22Rv1 (cell line): ENCODE data around the gene STARD10.

Experiments
- H3K27ac ChIP-seq: fragments of 450-650 bp; 2 replicates; pipeline ENCODE4 v1.5.1; 2017
- ZFX ChIP-seq: fragments of 450-650 bp; IDR thresholded peaks from 2 replicates; pipeline ENCODE4 v1.6.1; 2017; ENCODE audit warnings: antibody characterized with exemption, borderline replicate concordance
- TF ChIP-seq, protein P1 (sequence below): fragments of 450-650 bp; IDR thresholded peaks from 2 replicates; pipeline ENCODE4 v1.5.1; 2017; ENCODE audit warnings: mild to moderate bottlenecking

STARD10 gene

DNA sequence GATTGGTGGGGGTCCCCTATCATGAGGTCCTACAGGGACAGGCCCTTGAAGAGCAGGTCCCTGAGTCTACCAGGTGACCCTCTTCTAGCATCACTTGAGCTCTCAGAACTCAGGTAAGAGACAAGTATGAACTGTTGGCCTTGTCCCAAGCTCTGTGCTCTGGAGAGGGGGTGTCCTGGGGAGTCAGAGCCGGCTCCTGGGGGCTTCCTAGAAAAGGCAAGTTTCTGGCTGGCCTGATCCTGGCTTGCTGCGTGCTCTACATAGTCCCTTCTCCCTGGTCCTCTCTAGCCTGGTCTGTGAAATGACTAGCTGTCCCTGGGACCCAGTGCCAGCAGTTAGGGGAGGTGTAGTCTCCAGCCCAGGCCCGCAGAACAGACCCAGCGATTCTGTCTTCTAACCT lies 31.8 kb upstream of the STARD10 start:
- no peak overlapping the region for H3K27ac ChIP-seq
- TF ChIP-seq, protein P1, sequence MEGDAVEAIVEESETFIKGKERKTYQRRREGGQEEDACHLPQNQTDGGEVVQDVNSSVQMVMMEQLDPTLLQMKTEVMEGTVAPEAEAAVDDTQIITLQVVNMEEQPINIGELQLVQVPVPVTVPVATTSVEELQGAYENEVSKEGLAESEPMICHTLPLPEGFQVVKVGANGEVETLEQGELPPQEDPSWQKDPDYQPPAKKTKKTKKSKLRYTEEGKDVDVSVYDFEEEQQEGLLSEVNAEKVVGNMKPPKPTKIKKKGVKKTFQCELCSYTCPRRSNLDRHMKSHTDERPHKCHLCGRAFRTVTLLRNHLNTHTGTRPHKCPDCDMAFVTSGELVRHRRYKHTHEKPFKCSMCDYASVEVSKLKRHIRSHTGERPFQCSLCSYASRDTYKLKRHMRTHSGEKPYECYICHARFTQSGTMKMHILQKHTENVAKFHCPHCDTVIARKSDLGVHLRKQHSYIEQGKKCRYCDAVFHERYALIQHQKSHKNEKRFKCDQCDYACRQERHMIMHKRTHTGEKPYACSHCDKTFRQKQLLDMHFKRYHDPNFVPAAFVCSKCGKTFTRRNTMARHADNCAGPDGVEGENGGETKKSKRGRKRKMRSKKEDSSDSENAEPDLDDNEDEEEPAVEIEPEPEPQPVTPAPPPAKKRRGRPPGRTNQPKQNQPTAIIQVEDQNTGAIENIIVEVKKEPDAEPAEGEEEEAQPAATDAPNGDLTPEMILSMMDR: no peak

- no peak overlapping the region for H3K27ac ChIP-seq
- TF ChIP-seq, protein P1: no peak
- no peak for TF ChIP-seq ZFX
Measured at GRCh38 chr11:72824811-72825505, 31.1 kb upstream of the STARD10 start.

GRCh38 chr11:72824020-72824419 lies 30.2 kb upstream of the STARD10 start:
- no peak for TF ChIP-seq ZFX
- TF ChIP-seq, protein P1: no peak

DNA sequence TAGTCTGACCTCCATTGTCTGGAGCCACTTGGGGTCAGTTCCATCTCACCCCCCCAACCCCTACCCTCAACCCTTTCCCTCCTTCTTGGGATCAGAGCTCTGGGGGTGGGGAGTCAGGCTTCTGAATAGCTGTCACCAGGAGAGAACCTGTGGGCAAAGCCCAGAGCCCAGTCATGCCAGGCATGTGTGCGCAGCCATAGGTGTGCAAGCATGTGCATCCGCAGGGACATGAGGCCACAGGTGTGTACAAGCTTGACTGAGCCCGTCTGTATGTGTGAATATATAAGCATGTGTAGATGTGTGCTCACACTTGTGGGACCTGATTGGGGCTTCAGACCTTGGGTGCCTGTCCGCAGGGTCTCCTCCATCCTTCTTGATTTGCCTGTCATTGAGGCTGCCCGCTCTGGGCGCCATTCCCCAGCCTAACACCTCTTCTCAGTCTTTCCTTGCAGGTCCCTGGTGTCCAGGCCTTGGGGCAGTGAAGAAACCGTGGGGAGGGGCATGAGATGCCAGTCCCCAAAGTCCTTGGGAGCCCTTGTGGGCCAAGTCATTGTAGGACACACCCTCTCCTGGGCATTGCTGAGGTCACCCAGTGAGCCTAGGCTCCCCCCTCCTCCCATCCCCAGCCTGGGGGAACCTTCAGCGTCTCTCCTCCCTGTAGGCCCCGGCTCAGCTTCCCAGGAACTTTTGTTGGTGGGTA lies 29.4 kb upstream of the STARD10 start:
- H3K27ac ChIP-seq: no peak overlapping the region
- TF ChIP-seq, protein P1: no peak

More at GRCh38 chr11:72824020-72824419, 30.2 kb upstream of the STARD10 start:
- no peak overlapping the region for H3K27ac ChIP-seq

DNA sequence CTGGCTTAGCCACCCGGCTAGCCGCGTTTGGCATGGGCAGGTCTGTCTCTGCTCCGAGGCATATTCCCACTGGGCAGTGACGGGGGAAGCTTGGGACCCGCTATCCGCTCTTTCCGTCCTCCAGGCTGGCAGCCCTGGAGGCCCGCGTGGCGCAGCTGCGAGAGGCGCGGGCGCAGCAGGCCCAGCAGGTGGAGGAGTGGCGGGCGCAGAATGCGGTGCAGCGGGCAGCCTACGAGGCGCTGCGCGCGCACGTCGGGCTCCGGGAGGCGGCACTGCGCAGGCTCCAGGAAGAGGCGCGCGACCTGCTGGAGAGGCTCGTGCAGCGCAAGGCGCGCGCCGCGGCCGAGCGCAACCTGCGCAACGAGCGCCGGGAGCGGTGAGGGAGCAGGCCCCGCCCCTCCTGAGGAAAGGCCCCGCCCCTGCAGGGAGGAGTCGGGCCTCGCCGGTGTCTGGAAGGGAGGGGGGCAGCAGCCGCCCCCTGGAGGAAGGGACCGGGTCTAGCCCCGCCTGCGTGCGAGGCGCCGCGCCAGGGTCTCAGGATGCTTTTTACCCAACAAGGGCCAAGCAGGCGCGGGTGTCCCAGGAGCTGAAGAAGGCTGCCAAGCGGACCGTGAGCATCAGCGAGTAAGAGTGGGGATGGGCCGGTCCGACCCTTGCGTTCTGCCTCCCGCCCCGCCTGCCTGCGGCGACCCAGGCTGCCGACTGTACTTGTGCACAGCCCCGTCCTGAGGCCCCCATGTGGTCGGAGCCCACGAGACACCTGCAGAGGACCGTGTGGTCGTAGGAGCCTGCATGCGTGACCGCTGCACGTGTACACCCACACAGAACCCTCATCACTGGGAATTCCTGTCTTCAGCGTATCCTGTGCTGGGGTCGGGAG lies 28.3 kb upstream of the STARD10 start:
- peak overlapping the region; percentile 55 for H3K27ac ChIP-seq
- TF ChIP-seq, protein P1: no peak; the same call in none of the 2 replicates
- no peak for TF ChIP-seq ZFX

GRCh38 chr11:72821221-72821919 lies 27.5 kb upstream of the STARD10 start:
- peak overlapping the region; percentile 55 for H3K27ac ChIP-seq
- TF ChIP-seq ZFX: no peak
- TF ChIP-seq, protein P1: no peak
